HUES64 (cell line): ENCODE results near the gene PTPRU.
"Not testable (repeated sequence)": the region's sequence is repeated elsewhere in the genome, so short reads cannot be mapped to it uniquely, and the experiment has no call there.

Experiments
- H3K27ac ChIP-seq: 2 replicates; pipeline ENCODE4 v1.7.0; 2013; ENCODE audit warnings: low read depth, low read length, inconsistent platforms
- H3K27me3 ChIP-seq: 2 replicates; pipeline ENCODE4 v1.6.1; 2013; ENCODE audit warnings: mild to moderate bottlenecking, low read length; ENCODE audit not compliant: insufficient read depth
- H3K36me3 ChIP-seq: 2 replicates; pipeline ENCODE4 v1.6.1; 2013; ENCODE audit warnings: mild to moderate bottlenecking, low read length; ENCODE audit not compliant: insufficient read depth
- H3K4me1 ChIP-seq: 2 replicates; pipeline ENCODE4 v1.6.1; 2013; ENCODE audit warnings: mild to moderate bottlenecking, low read length, moderate library complexity; ENCODE audit not compliant: insufficient read depth
- H3K4me3 ChIP-seq: 2 replicates; pipeline ENCODE4 v1.5.1; 2013; ENCODE audit warnings: mild to moderate bottlenecking, low read length, moderate library complexity
- H3K9ac ChIP-seq: 2 replicates; pipeline ENCODE4 v1.6.1; 2013; ENCODE audit warnings: mild to moderate bottlenecking, low read depth, low read length
- H3K9me3 ChIP-seq: 2 replicates; pipeline ENCODE4 v1.6.1; 2013; ENCODE audit warnings: low read depth, low read length; ENCODE audit not compliant: insufficient read depth
- WGBS: fragments of 150-250, 120-280 bp; methylation state at CpG from one replicate; pipeline ENCODE4 v1.1.7; 2013; ENCODE audit warnings: missing lambda C conversion rate; 5-methylcytosine and 5-hydroxymethylcytosine counted together

Gene PTPRU

GRCh38 chr1:29234881-29235280 is 1.4 kb upstream of the PTPRU start:
- H3K4me3 ChIP-seq, H3K9ac ChIP-seq, H3K27ac ChIP-seq, H3K36me3 ChIP-seq, H3K9me3 ChIP-seq: not testable (repeated sequence)
- 95% methylated on average over 8 of the region's 9 CpGs for WGBS
- peaks cover 64% of the 10 kb centered on the region for H3K27me3 ChIP-seq
- H3K4me1 ChIP-seq: peaks cover 16% of the 10 kb centered on the region

GRCh38 chr1:29236712-29237128 is 398 bp downstream of the PTPRU start:
- peaks cover 61% of the 10 kb centered on the region for H3K27me3 ChIP-seq
- WGBS: 2% methylated on average over 30 of the region's 30 CpGs
- peaks cover 15% of the 10 kb centered on the region for H3K4me1 ChIP-seq
- peak overlapping the region; percentile 69 for H3K4me3 ChIP-seq
- peak overlapping the region; percentile 50 for H3K9ac ChIP-seq
- H3K36me3 ChIP-seq: no peaks in the 10 kb centered on the region
- no peak overlapping the region for H3K27ac ChIP-seq
- no peaks in the 10 kb centered on the region for H3K9me3 ChIP-seq

- H3K4me3 ChIP-seq: peak overlapping the region; percentile 69
- peaks cover 15% of the 10 kb centered on the region for H3K4me1 ChIP-seq
- H3K9me3 ChIP-seq: no peaks in the 10 kb centered on the region
- no peak overlapping the region for H3K27ac ChIP-seq
- peak overlapping the region; percentile 47; the same call in 1 of the 2 replicates for H3K9ac ChIP-seq
- H3K27me3 ChIP-seq: peaks cover 56% of the 10 kb centered on the region
- no peaks in the 10 kb centered on the region for H3K36me3 ChIP-seq
- WGBS: 1% methylated on average over 79 of the region's 79 CpGs
Measured at GRCh38 chr1:29237129-29237821, 953 bp downstream of the PTPRU start.

GRCh38 chr1:29237852-29238619 is 1.7 kb downstream of the PTPRU start:
- Histone ChIP-seq H3K4me1 (peaks cover 15% of the 10 kb centered on the region), H3K9me3 (no peaks in the 10 kb centered on the region), H3K27ac (no peak overlapping the region), H3K36me3 (no peaks in the 10 kb centered on the region), H3K4me3 (peak overlapping the region; percentile 69), H3K9ac (peak overlapping the region; percentile 67), H3K27me3 (peaks cover 50% of the 10 kb centered on the region)
- 1% methylated on average over 93 of the region's 93 CpGs for WGBS

- Histone ChIP-seq H3K27ac (no peak overlapping the region), H3K4me1 (peaks cover 15% of the 10 kb centered on the region), H3K9me3 (no peaks in the 10 kb centered on the region), H3K4me3 (peak overlapping the region; percentile 69), H3K9ac (no peak overlapping the region), H3K36me3 (no peaks in the 10 kb centered on the region), H3K27me3 (peaks cover 50% of the 10 kb centered on the region)
- WGBS: 18% methylated on average over 11 of the region's 11 CpGs
Measured at GRCh38 chr1:29238620-29239002, 2.3 kb downstream of the PTPRU start.

GRCh38 chr1:29239142-29239541 is 2.8 kb downstream of the PTPRU start:
- no peaks in the 10 kb centered on the region for H3K36me3 ChIP-seq
- no peaks in the 10 kb centered on the region for H3K9me3 ChIP-seq
- H3K4me3 ChIP-seq: no peak overlapping the region
- peaks cover 50% of the 10 kb centered on the region for H3K27me3 ChIP-seq
- no peak overlapping the region for H3K27ac ChIP-seq
- no peak overlapping the region for H3K9ac ChIP-seq
- peaks cover 15% of the 10 kb centered on the region for H3K4me1 ChIP-seq
- 38% methylated on average over 7 of the region's 7 CpGs for WGBS

- 12% methylated on average over 2 of the region's 4 CpGs for WGBS
- no peaks in the 10 kb centered on the region for H3K36me3 ChIP-seq
- no peak overlapping the region for H3K27ac ChIP-seq
- no peaks in the 10 kb centered on the region for H3K9me3 ChIP-seq
- no peak overlapping the region for H3K9ac ChIP-seq
- H3K27me3 ChIP-seq: peaks cover 42% of the 10 kb centered on the region
- H3K4me1 ChIP-seq: peaks cover 15% of the 10 kb centered on the region
- no peak overlapping the region for H3K4me3 ChIP-seq
Measured at GRCh38 chr1:29240400-29240837, 4.1 kb downstream of the PTPRU start.

- Histone ChIP-seq H3K9me3 (no peaks in the 10 kb centered on the region), H3K27ac (no peak overlapping the region), H3K27me3 (peaks cover 36% of the 10 kb centered on the region), H3K4me1 (peaks cover 15% of the 10 kb centered on the region), H3K36me3 (no peaks in the 10 kb centered on the region), H3K9ac (no peak overlapping the region), H3K4me3 (no peak overlapping the region)
- 93% methylated on average over 2 of the region's 2 CpGs for WGBS
Measured at GRCh38 chr1:29240986-29241385, 4.7 kb downstream of the PTPRU start.

- Histone ChIP-seq H3K9ac (no peak overlapping the region), H3K36me3 (no peaks in the 10 kb centered on the region), H3K27ac (no peak overlapping the region), H3K27me3 (peaks cover 17% of the 10 kb centered on the region), H3K9me3 (no peaks in the 10 kb centered on the region), H3K4me3 (no peak overlapping the region), H3K4me1 (peaks cover 17% of the 10 kb centered on the region)
- 80% methylated on average over 16 of the region's 16 CpGs for WGBS
Measured at GRCh38 chr1:29243023-29243870, 6.9 kb downstream of the PTPRU start.

GRCh38 chr1:29243871-29244200 is 7.5 kb downstream of the PTPRU start:
- peaks cover 11% of the 10 kb centered on the region for H3K27me3 ChIP-seq
- no peak overlapping the region for H3K4me3 ChIP-seq
- 69% methylated on average over 3 of the region's 3 CpGs for WGBS
- H3K27ac ChIP-seq: no peak overlapping the region
- H3K36me3 ChIP-seq: no peaks in the 10 kb centered on the region
- H3K4me1 ChIP-seq: peaks cover 21% of the 10 kb centered on the region
- no peak overlapping the region for H3K9ac ChIP-seq
- H3K9me3 ChIP-seq: no peaks in the 10 kb centered on the region

- no peaks in the 10 kb centered on the region for H3K27me3 ChIP-seq
- 83% methylated on average over 6 of the region's 6 CpGs for WGBS
- peaks cover 20% of the 10 kb centered on the region for H3K4me1 ChIP-seq
- H3K9me3 ChIP-seq: no peaks in the 10 kb centered on the region
- no peak overlapping the region for H3K4me3 ChIP-seq
- no peak overlapping the region for H3K27ac ChIP-seq
- H3K36me3 ChIP-seq: no peaks in the 10 kb centered on the region
- no peak overlapping the region for H3K9ac ChIP-seq
Measured at GRCh38 chr1:29245261-29245660, 8.9 kb downstream of the PTPRU start.
